IPS DF 6.9 (cell line): ENCODE results near the gene DLGAP4.
A peak's percentile ranks its signal among the peaks of the same experiment; 100 is the strongest.

ENCODE experiments used
- DNase-seq: peaks from one replicate; pipeline ENCODE4 v3.0.0-alpha.2; 2013; ENCODE audit warnings: low read depth, low spot score
- H3K27ac ChIP-seq: one replicate; pipeline ENCODE4 v1.5.1; 2013; ENCODE audit warnings: low read length, control low read depth
- H3K27me3 ChIP-seq: 2 replicates; pipeline ENCODE4 v1.6.1; 2013; ENCODE audit warnings: mild to moderate bottlenecking, low read length; ENCODE audit not compliant: control insufficient read depth, insufficient read depth
- H3K36me3 ChIP-seq: 2 replicates; pipeline ENCODE4 v1.6.1; 2013; ENCODE audit warnings: low read length; ENCODE audit not compliant: control insufficient read depth, insufficient read depth
- H3K4me1 ChIP-seq: 2 replicates; pipeline ENCODE4 v1.6.1; 2013; ENCODE audit warnings: low read length; ENCODE audit not compliant: control insufficient read depth, insufficient read depth
- H3K4me3 ChIP-seq: 2 replicates; pipeline ENCODE4 v1.5.1; 2013; ENCODE audit warnings: mild to moderate bottlenecking, low read length
- H3K9me3 ChIP-seq: 2 replicates; pipeline ENCODE4 v1.6.1; 2013; ENCODE audit warnings: low read length, inconsistent platforms; ENCODE audit not compliant: control insufficient read depth, insufficient read depth
- WGBS: extraction: QIAGEN DNeasy Blood & Tissue Kit; methylation state at CpG from one replicate; pipeline ENCODE4 v1.1.7; 2013; ENCODE audit warnings: mixed read lengths, missing lambda C conversion rate; ENCODE audit not compliant: insufficient read length, insufficient coverage; 5-methylcytosine and 5-hydroxymethylcytosine counted together

The DLGAP4 gene

GRCh38 chr20:36490191-36490590, 184.1 kb downstream of the DLGAP4 start:
- H3K4me3 ChIP-seq: no peak overlapping the region
- no CpG with 5 or more reads among the region's 1 CpG for WGBS
- no peaks in the 10 kb centered on the region for H3K27me3 ChIP-seq
- H3K27ac ChIP-seq: no peak overlapping the region
- no peak for DNase-seq
- H3K9me3 ChIP-seq: no peaks in the 10 kb centered on the region
- H3K4me1 ChIP-seq: 0 out of 2 replicates have a peak, but pooled peaks cover 2% of the 10 kb centered on the region
- no peaks in the 10 kb centered on the region for H3K36me3 ChIP-seq

GRCh38 chr20:36491901-36492617, 185.9 kb downstream of the DLGAP4 start:
- no CpG with 5 or more reads among the region's 8 CpGs for WGBS
- no peaks in the 10 kb centered on the region for H3K9me3 ChIP-seq
- H3K4me3 ChIP-seq: no peak overlapping the region
- no peak overlapping the region for H3K27ac ChIP-seq
- 0 out of 2 replicates have a peak, but pooled peaks cover 2% of the 10 kb centered on the region for H3K4me1 ChIP-seq
- no peaks in the 10 kb centered on the region for H3K27me3 ChIP-seq
- DNase-seq: no peak
- H3K36me3 ChIP-seq: peaks cover 6% of the 10 kb centered on the region; the same call in 1 of the 2 replicates

GRCh38 chr20:36493051-36493800, 187.1 kb downstream of the DLGAP4 start:
- Histone ChIP-seq H3K27ac (no peak overlapping the region), H3K27me3 (no peaks in the 10 kb centered on the region), H3K9me3 (no peaks in the 10 kb centered on the region), H3K4me1 (0 out of 2 replicates have a peak, but pooled peaks cover 2% of the 10 kb centered on the region), H3K4me3 (no peak overlapping the region), H3K36me3 (peaks cover 11% of the 10 kb centered on the region; the same call in 1 of the 2 replicates)
- peak; percentile 31 for DNase-seq
- no CpG with 5 or more reads among the region's 10 CpGs for WGBS

- H3K4me1 ChIP-seq: 0 out of 2 replicates have a peak, but pooled peaks cover 2% of the 10 kb centered on the region
- H3K27me3 ChIP-seq: no peaks in the 10 kb centered on the region
- H3K27ac ChIP-seq: no peak overlapping the region
- H3K36me3 ChIP-seq: peaks cover 11% of the 10 kb centered on the region; the same call in 1 of the 2 replicates
- no peak for DNase-seq
- no peaks in the 10 kb centered on the region for H3K9me3 ChIP-seq
- WGBS: no CpG with 5 or more reads among the region's 7 CpGs
- no peak overlapping the region for H3K4me3 ChIP-seq
Measured at GRCh38 chr20:36493801-36494114, 187.6 kb downstream of the DLGAP4 start.

GRCh38 chr20:36496707-36497669, 190.8 kb downstream of the DLGAP4 start:
- WGBS: no CpG with 5 or more reads among the region's 33 CpGs
- no peak overlapping the region for H3K27ac ChIP-seq

GRCh38 chr20:36497856-36498255, 191.7 kb downstream of the DLGAP4 start:
- H3K27me3 ChIP-seq: no peaks in the 10 kb centered on the region
- no peak for DNase-seq
- H3K4me1 ChIP-seq: no peaks in the 10 kb centered on the region
- no peak overlapping the region for H3K27ac ChIP-seq
- H3K9me3 ChIP-seq: no peaks in the 10 kb centered on the region
- no peak overlapping the region for H3K4me3 ChIP-seq
- H3K36me3 ChIP-seq: peaks cover 22% of the 10 kb centered on the region
- no CpG with 5 or more reads among the region's 4 CpGs for WGBS

More at GRCh38 chr20:36496707-36497669, 190.8 kb downstream of the DLGAP4 start:
- Histone ChIP-seq H3K36me3 (peaks cover 22% of the 10 kb centered on the region), H3K27me3 (no peaks in the 10 kb centered on the region), H3K4me3 (no peak overlapping the region), H3K4me1 (0 out of 2 replicates have a peak, but pooled peaks cover 2% of the 10 kb centered on the region), H3K9me3 (no peaks in the 10 kb centered on the region)
- no peak for DNase-seq

GRCh38 chr20:36498386-36499179, 192.4 kb downstream of the DLGAP4 start:
- H3K4me3 ChIP-seq: no peak overlapping the region
- DNase-seq: no peak
- peaks cover 22% of the 10 kb centered on the region for H3K36me3 ChIP-seq
- no peaks in the 10 kb centered on the region for H3K4me1 ChIP-seq
- WGBS: no CpG with 5 or more reads among the region's 14 CpGs
- no peaks in the 10 kb centered on the region for H3K27me3 ChIP-seq
- H3K27ac ChIP-seq: no peak overlapping the region
- H3K9me3 ChIP-seq: no peaks in the 10 kb centered on the region

GRCh38 chr20:36499211-36499610, 193.1 kb downstream of the DLGAP4 start:
- WGBS: no CpG with 5 or more reads among the region's 26 CpGs
- Histone ChIP-seq H3K27ac (no peak overlapping the region), H3K9me3 (no peaks in the 10 kb centered on the region), H3K27me3 (no peaks in the 10 kb centered on the region), H3K36me3 (peaks cover 22% of the 10 kb centered on the region), H3K4me3 (no peak overlapping the region), H3K4me1 (no peaks in the 10 kb centered on the region)
- DNase-seq: no peak

- WGBS: no CpG with 5 or more reads among the region's 31 CpGs
- Histone ChIP-seq H3K27me3 (no peaks in the 10 kb centered on the region), H3K27ac (no peak overlapping the region), H3K9me3 (no peaks in the 10 kb centered on the region), H3K36me3 (peaks cover 22% of the 10 kb centered on the region), H3K4me1 (no peaks in the 10 kb centered on the region), H3K4me3 (no peak overlapping the region)
- no peak for DNase-seq
Measured at GRCh38 chr20:36499723-36500501, 193.8 kb downstream of the DLGAP4 start.
